Fibroblast of villous mesenchyme (primary cell): ENCODE measurements around the gene KCNH3. TPM values are rescaled to one million over a fixed set of nuclear protein-coding genes. Genes with fewer than 3 reads are reported as not detected.

ENCODE experiments used
- DNase-seq: peaks from one replicate; pipeline ENCODE4 v3.0.0-alpha.2; 2010; ENCODE audit warnings: low read depth
- H3K4me3 ChIP-seq: 2 replicates; pipeline ENCODE4 v1.5.1; 2011; ENCODE audit warnings: low read depth, mild to moderate bottlenecking, low read length
- CTCF ChIP-seq: IDR thresholded peaks from 2 replicates; pipeline ENCODE4 v1.5.1; 2012; ENCODE audit warnings: low read depth, mild to moderate bottlenecking, low read length; ENCODE audit not compliant: insufficient read depth
- total RNA-seq: library from RNA; depleted of rRNA; stranded (reverse); fragments of >200 nt; gene quantifications from 2 replicates; pipeline ENCODE4 v1.2.3, GENCODE V29; 2012

Gene KCNH3
- total RNA-seq, 1 donor: under 0.01 TPM

DNA sequence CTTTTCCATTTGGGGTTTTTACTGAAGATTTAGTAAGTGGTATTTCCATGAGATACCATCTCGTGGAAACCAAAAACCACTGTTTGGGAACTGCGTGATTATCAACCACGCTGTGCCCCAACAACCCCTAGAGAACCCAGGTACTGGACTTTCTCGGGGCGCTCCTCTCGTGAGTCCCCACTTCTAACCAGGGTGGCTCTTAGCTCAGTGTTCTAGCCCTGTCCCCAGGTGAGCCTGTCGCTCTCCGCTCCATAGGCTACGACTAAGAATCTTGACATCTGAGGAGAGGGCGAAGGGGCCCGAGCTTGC, 28.4 kb downstream of the KCNH3 start:
- TF ChIP-seq CTCF: no peak
- no peak for DNase-seq
- peak overlapping the region; percentile 85 for H3K4me3 ChIP-seq

GRCh38 chr12:49567611-49568441, 29.0 kb downstream of the KCNH3 start, which contains the start of gene MCRS1:
TSS of gene MCRS1 (minus strand) at chr12:49568142. CDS start at chr12:49566731, 1,411 bp downstream.
- H3K4me3 ChIP-seq: peak within 1 kb of the TSS; percentile 85
- TF ChIP-seq CTCF: no peak

DNA sequence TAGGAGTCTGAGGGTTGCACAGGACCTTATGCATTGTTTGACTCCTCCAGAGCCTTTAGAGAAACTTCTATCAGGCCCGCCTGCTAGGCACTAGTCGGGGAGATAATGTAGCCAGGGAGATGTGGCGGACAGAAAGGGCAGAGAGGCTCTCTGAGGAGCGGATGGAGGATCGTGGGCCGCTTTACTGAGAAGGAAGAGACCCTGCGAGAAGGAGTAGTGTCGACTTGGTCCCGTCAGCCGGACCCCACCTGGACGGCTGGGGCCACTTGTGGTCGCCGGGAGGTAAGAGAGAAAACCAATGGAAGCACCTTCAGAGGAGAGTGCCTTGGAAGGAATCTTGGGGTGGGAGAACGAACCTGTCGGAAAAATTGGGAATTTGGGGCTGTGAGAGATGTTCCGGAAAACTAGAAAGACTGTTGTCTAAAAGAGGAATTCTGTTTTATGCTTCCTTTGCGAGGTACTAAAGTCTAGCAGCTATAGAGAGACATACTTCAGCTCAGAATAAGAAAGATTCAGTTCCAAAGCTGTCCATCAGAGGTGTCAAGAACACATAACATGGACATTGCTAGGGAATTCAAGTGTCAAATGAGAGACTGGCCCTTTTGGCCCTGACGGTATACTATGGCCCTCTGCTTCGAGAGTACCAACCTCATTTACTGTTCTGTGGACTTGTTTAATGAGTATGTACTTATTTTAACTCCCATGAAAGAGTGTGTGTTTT, 29.8 kb downstream of the KCNH3 start:
- TF ChIP-seq CTCF: no peak
- H3K4me3 ChIP-seq: peak overlapping the region; percentile 85
- DNase-seq: no peak

More at GRCh38 chr12:49567611-49568441, 29.0 kb downstream of the KCNH3 start, which contains the start of gene MCRS1:
- peak; percentile 92 for DNase-seq

DNA sequence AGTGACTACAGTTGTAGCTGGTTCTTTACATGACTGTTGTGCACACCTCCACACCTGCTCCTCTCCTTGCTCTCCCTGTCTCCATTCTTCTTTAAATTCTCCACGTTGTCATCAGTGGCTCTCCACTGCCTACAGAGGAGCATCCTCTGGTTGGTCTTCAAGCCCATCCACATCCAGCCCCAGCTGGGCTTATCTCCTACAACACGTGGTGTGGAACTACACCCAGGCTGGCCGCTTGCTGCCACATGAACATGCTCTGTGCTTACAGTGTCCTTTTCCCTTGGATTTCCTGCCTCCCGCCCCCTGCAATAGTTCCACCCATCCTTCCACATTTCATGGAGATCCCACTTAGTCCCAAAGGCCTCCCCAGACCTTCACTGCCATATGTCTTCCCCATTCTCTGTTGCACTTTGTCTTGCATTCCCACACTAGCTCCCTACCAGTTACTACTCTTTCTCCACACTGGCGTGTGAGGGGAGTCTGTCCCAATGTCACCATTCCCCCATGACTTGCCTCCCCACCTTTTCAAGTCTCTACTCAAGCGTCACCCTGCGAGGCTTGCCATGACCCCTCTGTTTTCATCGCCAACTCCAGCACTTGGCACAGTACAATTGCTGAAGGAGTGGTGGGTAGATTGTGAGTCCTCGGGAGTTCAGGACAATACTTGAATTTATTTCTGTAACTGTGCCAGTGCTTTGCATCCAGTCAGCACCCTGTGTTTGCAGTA, 38.9 kb downstream of the KCNH3 start:
- no peak overlapping the region for H3K4me3 ChIP-seq
- TF ChIP-seq CTCF: no peak
- DNase-seq: no peak

- TF ChIP-seq CTCF: no peak
- DNase-seq: no peak
- H3K4me3 ChIP-seq: no peak overlapping the region
Measured at GRCh38 chr12:49578471-49579112, 39.8 kb downstream of the KCNH3 start.

DNA sequence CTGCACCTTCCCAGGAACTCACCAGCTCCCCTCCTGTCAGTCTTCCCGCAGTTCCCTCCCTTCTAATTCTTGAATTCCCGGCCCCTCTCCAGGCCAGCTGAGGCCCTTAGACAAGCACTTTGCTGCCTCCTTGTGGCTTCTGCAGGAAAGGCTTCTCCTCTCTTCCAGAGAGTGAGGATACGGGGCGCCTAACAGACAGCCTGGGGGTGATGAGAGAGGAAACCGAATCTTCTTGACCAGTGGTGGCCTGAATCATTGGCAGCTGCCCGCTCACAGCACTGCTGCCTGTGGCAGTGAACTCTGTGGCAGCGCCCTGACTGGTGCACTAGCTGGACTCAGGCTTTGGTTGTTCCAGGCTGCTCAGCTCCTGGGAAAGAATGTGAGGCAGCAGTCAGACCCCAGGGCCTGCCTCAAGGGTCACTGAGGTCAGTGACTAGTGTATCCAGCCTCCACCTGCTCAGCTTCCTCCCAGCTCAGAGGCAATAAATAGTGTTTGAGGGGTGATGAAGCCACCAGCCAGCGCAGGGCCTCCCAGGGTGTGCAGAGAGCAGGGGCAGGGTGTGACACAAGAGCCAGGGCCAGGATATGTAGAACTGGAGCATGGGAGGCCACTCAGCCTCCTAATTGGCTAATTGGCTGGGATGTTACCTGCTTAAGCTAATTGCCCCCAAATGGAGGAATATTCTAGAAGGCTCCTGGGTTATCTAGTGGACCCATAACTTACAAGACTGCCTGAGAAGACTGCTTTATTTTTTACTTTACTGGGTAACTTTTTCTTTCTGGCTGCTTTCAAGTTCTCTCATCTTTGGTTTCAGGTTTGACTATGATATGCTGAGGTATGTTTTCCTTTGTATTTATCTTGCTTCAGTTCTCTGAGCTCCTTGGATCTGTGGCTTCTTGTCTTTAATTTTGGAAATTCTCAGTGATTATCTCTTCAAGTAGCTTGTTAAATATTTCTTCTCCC, 42.0 kb downstream of the KCNH3 start:
- H3K4me3 ChIP-seq: no peak overlapping the region
- peak; percentile 96 for TF ChIP-seq CTCF
- peak; percentile 73 for DNase-seq
